H1 (cell line): ENCODE data around the gene MYLK4. TPM values are rescaled to one million over a fixed set of nuclear protein-coding genes. Genes with fewer than 3 reads are reported as not detected.

ENCODE experiments used
- CHD1 ChIP-seq: IDR thresholded peaks from 2 replicates; pipeline ENCODE4 v1.6.1; 2012; ENCODE audit warnings: low read depth, low read length, improper control_type of control experiment
- POLR2AphosphoS5 ChIP-seq: IDR thresholded peaks from 2 replicates; pipeline ENCODE4 v1.6.1; 2011; ENCODE audit warnings: low read depth, low read length
- USF2 ChIP-seq: IDR thresholded peaks from 2 replicates; pipeline ENCODE4 v1.6.1; 2011; ENCODE audit warnings: low read length, improper control_type of control experiment
- polyA plus RNA-seq, 7 experiments: library from polyadenylated mRNA; depleted of rRNA in 3 of 7; stranded (reverse) in 5 of 7; unstranded in 2 of 7; fragments of >200 nt in 5 of 7; fragments of 200-250 nt in 2 of 7; gene quantifications; 1 replicate in 5 of 7; 2 replicates in 1 of 7; 4 replicates in 1 of 7; pipeline versions ENCODE4 v1.2.1 to v1.2.3, GENCODE V29; 2011 to 2013; ENCODE audit warnings: missing spikeins in 2 of 7, mixed read lengths in 2 of 7
- total RNA-seq: library from RNA; stranded (reverse); fragmentation: NEBNext Ultra II Directional; extraction: Animal tissue kit (Norgen Biotek cat#: 25700); gene quantifications from 2 replicates; pipeline ENCODE4 v1.2.1, GENCODE V29; 2021

Gene MYLK4
- total and polyA plus RNA-seq, 2 of the 8 experiments (the other 6 are each of a cell fraction or from before 2014, with no cell fraction given) = 0.11 to 0.17 TPM

DNA sequence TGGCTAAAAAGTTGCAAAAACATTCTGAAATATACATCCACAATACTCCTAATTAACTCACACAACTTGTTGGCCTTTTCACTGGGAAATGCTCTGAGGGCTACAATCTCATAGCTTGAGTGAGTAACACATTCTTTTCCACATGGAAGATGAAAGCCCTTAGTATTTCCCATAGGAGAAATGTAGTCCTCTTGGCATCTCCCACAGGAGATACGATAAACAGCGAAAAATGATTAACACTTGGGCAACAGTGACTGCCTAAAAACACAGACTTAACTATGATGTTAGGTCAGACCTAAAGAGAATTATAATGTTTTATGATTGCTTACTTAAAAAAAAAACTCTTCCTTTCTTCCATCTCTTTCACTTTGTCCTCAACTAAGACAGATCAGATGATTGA is 9.0 kb downstream of the MYLK4 start (continued):
- no peak for TF ChIP-seq USF2
- no peak for TF ChIP-seq CHD1
- no peak for TF ChIP-seq POLR2AphosphoS5
